Fibroblast of lung (primary cell): ENCODE results near the gene RHBG. TPM values are rescaled to one million over a fixed set of nuclear protein-coding genes. Genes with fewer than 3 reads are reported as not detected.

Source experiments
- DNase-seq, 2 donors: peaks; one replicate each; pipeline versions ENCODE4 v3.0.0 to v3.0.0-alpha.2; 2010; ENCODE audit warnings: low read depth in 2 of 2
- H2AFZ ChIP-seq: 2 replicates; pipeline ENCODE4 v1.5.1; 2012; ENCODE audit warnings: low read length, control low read depth, inconsistent platforms
- H3K27ac ChIP-seq: 2 replicates; pipeline ENCODE4 v1.5.1; 2011; ENCODE audit warnings: low read length, control low read depth; ENCODE audit not compliant: insufficient read depth
- H3K27me3 ChIP-seq: 2 replicates; pipeline ENCODE4 v1.5.1; 2011; ENCODE audit warnings: mild to moderate bottlenecking, low read length; ENCODE audit not compliant: control insufficient read depth, insufficient read depth
- H3K36me3 ChIP-seq: 2 replicates; pipeline ENCODE4 v1.5.1; 2011; ENCODE audit warnings: low read length; ENCODE audit not compliant: control insufficient read depth, insufficient read depth
- H3K4me1 ChIP-seq: 2 replicates; pipeline ENCODE4 v1.5.1; 2011; ENCODE audit warnings: low read length; ENCODE audit not compliant: control insufficient read depth, insufficient read depth; ENCODE audit errors: extremely low read depth
- H3K4me2 ChIP-seq: 2 replicates; pipeline ENCODE4 v1.5.1; 2011; ENCODE audit warnings: low read length, control low read depth; ENCODE audit not compliant: insufficient read depth; ENCODE audit errors: extremely low read depth
- H3K4me3 ChIP-seq, 4 experiments: fragments of 200-600 bp in 1 of 4; sonication (generic) in 1 of 4; replicated peaks in 1 of 4; 2 replicates each; pipeline ENCODE4 v1.5.1; 2011 to 2016; ENCODE audit warnings: low read length in 4 of 4, low read depth in 3 of 4, mild to moderate bottlenecking in 3 of 4, control low read depth in 2 of 4, inconsistent platforms in 1 of 4, mixed read lengths in 1 of 4; ENCODE audit not compliant: insufficient read depth in 1 of 4; ENCODE audit errors: control extremely low read depth in 1 of 4
- H3K79me2 ChIP-seq: 2 replicates; pipeline ENCODE4 v1.5.1; 2012; ENCODE audit warnings: mild to moderate bottlenecking, low read length, inconsistent platforms; ENCODE audit not compliant: control insufficient read depth, insufficient read depth
- H3K9ac ChIP-seq: 2 replicates; pipeline ENCODE4 v1.5.1; 2011; ENCODE audit warnings: mild to moderate bottlenecking, low read length, control low read depth; ENCODE audit not compliant: insufficient read depth
- H3K9me3 ChIP-seq: 2 replicates; pipeline ENCODE4 v1.5.1; 2012; ENCODE audit warnings: low read depth, low read length; ENCODE audit not compliant: control insufficient read depth, insufficient read depth
- H4K20me1 ChIP-seq: 2 replicates; pipeline ENCODE4 v1.5.1; 2011; ENCODE audit warnings: low read length; ENCODE audit not compliant: control insufficient read depth, insufficient read depth; ENCODE audit errors: extremely low read depth
- EZH2 ChIP-seq: IDR thresholded peaks from 2 replicates; pipeline ENCODE4 v1.5.1; 2012; ENCODE audit warnings: low read length, control low read depth, mild to moderate bottlenecking; ENCODE audit errors: missing control alignments
- polyA plus RNA-seq, 2 donors: library from polyadenylated mRNA; depleted of rRNA in 1 of 2; stranded (reverse) in 1 of 2; unstranded in 1 of 2; fragments of >200 nt; gene quantifications; 2 replicates each; pipeline ENCODE4 v1.2.1, GENCODE V29; 2011 to 2012; ENCODE audit warnings: missing spikeins in 1 of 2
- total RNA-seq: library from RNA; depleted of rRNA; stranded (reverse); fragments of >200 nt; gene quantifications from 2 replicates; pipeline ENCODE4 v1.2.1, GENCODE V29; 2014
- TF ChIP-seq, protein P1 (sequence below), 2 donors: IDR thresholded peaks in 1 of 2; conservative IDR thresholded peaks in 1 of 2; 1 replicate in 1 of 2; 2 replicates in 1 of 2; pipeline ENCODE4 v1.5.1; 2011 to 2012; ENCODE audit warnings: low read length in 2 of 2, control low read depth in 1 of 2, inconsistent platforms in 1 of 2, low read depth in 1 of 2, mild to moderate bottlenecking in 1 of 2

The RHBG gene
- total and polyA plus RNA-seq, 2 donors (not counting 1 experiment from before 2014, with no cell fraction given): not detected

DNA sequence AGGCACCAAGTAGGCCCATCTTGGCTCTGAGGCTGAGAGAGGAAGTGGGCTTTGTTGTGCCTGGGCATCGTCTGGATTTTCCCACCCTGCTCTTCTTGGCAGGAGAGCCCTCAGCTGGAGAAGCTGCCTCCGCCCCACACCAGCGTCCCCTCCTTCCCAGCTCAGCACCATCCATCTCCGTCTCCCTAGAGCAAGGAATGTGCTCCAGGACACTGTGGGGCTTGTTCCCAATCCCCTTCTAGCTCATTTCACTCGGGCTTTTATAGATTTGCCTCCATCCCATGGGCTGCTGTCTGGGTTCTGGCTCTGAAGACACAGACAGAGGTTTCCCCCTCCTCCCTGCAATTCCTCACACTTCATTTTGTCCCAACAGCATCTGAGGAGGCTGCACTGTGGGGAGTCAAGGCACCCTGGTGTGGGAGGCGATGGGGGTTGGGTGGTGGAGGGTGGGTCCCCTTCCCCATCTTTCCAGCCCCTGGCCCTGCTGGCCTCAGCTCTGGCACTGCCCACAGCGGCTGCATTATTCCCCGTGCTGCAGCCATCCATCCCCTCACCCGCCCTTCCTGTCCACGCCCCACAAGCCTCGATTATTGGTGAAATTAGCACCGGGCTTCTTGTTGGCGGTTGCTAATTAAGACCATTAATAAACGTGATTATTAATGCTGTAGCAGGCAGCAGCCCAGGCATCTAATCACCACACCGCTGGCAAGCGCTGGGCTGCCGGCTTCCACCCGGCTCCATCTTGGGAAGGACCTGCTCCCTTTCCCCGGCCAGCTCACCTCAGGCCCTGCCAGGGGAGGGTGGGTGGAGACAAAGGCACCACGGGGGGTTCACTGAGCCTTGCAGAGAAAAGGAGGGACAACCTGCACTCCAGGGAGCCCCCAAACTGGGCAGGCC lies 21.7 kb downstream of the RHBG start:
- Histone ChIP-seq H4K20me1 (no peaks in the 10 kb centered on the region), H3K27ac (no peak overlapping the region), H2AFZ (no peak overlapping the region), H3K9me3 (no peaks in the 10 kb centered on the region), H3K4me1 (no peaks in the 10 kb centered on the region), H3K36me3 (no peaks in the 10 kb centered on the region), H3K27me3 (peaks cover 42% of the 10 kb centered on the region), H3K4me2 (no peak overlapping the region), H3K9ac (no peak overlapping the region), H3K79me2 (no peaks in the 10 kb centered on the region), H3K4me3 (no peak overlapping the region)
- no peak for DNase-seq
- TF ChIP-seq, protein P1, sequence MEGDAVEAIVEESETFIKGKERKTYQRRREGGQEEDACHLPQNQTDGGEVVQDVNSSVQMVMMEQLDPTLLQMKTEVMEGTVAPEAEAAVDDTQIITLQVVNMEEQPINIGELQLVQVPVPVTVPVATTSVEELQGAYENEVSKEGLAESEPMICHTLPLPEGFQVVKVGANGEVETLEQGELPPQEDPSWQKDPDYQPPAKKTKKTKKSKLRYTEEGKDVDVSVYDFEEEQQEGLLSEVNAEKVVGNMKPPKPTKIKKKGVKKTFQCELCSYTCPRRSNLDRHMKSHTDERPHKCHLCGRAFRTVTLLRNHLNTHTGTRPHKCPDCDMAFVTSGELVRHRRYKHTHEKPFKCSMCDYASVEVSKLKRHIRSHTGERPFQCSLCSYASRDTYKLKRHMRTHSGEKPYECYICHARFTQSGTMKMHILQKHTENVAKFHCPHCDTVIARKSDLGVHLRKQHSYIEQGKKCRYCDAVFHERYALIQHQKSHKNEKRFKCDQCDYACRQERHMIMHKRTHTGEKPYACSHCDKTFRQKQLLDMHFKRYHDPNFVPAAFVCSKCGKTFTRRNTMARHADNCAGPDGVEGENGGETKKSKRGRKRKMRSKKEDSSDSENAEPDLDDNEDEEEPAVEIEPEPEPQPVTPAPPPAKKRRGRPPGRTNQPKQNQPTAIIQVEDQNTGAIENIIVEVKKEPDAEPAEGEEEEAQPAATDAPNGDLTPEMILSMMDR (conservative IDR thresholded peaks at IDR 0.05 in 1 of 2, IDR thresholded peaks at IDR 0.05 in 1 of 2; ENCODE audit: low read depth in 1 of 2, low read length in 2 of 2): no peak
- TF ChIP-seq EZH2: no peak

DNA sequence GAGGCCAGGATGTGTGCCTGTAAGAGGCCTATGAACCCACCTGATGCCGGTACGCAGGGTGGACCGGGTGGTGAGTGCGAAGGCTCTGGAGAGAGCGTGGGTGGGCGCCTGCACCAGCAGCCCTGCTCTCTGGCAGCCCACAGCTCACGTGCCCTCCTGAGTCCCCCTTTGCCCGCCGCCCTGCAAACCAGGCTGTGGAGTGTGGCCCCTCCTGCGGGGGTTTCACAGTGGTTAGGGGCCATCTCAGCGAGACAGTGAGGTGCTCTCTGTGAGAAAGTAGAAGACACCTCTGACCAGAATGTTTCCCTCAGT lies 22.3 kb downstream of the RHBG start:
- Histone ChIP-seq H2AFZ (no peak overlapping the region), H3K27ac (no peak overlapping the region), H3K9me3 (no peaks in the 10 kb centered on the region), H3K4me3 (no peak overlapping the region), H4K20me1 (no peaks in the 10 kb centered on the region), H3K27me3 (peaks cover 42% of the 10 kb centered on the region), H3K4me1 (no peaks in the 10 kb centered on the region), H3K4me2 (no peak overlapping the region), H3K79me2 (no peaks in the 10 kb centered on the region), H3K36me3 (no peaks in the 10 kb centered on the region), H3K9ac (no peak overlapping the region)
- TF ChIP-seq, protein P1 (conservative IDR thresholded peaks at IDR 0.05 in 1 of 2, IDR thresholded peaks at IDR 0.05 in 1 of 2; ENCODE audit: low read depth in 1 of 2, low read length in 2 of 2): no peak
- TF ChIP-seq EZH2: no peak
- no peak for DNase-seq

DNA sequence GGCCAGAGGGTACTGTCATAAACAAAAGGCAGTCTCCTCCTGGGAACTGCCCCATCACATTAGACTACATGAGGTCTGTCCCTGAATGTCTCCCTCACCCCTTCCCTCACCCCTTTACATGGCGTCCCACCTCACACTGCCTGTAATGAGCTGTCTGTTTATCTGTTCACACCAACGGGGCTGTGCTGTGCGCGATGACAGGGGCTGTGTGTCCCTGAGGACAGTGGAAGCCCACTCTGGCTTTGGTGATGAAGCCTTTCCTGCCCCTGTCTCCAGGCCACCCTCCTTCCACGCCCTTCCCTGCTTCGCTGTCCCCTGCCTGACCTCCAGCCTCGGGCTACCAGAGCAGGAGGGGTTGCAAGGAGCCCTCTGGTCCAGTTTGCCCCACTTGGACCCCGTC lies 22.7 kb downstream of the RHBG start:
- H3K4me3 ChIP-seq: no peak overlapping the region
- no peaks in the 10 kb centered on the region for H3K4me1 ChIP-seq
- no peak for DNase-seq
- no peak overlapping the region for H3K4me2 ChIP-seq
- TF ChIP-seq EZH2: no peak
- TF ChIP-seq, protein P1 (conservative IDR thresholded peaks at IDR 0.05 in 1 of 2, IDR thresholded peaks at IDR 0.05 in 1 of 2; ENCODE audit: low read depth in 1 of 2, low read length in 2 of 2): no peak
- H4K20me1 ChIP-seq: no peaks in the 10 kb centered on the region
- H3K27ac ChIP-seq: no peak overlapping the region
- H2AFZ ChIP-seq: no peak overlapping the region
- no peaks in the 10 kb centered on the region for H3K79me2 ChIP-seq
- H3K9ac ChIP-seq: no peak overlapping the region
- H3K36me3 ChIP-seq: no peaks in the 10 kb centered on the region
- H3K9me3 ChIP-seq: no peaks in the 10 kb centered on the region
- H3K27me3 ChIP-seq: peaks cover 39% of the 10 kb centered on the region
